ENCODE results near the gene WNK4. TPM values are rescaled to one million over a fixed set of nuclear protein-coding genes. Genes with fewer than 3 reads are reported as not detected.
A peak's percentile ranks its signal among the peaks of the same experiment; 100 is the strongest.

WNK4 gene
- total RNA-seq, 1 experiment from 2014 or later: 11.9 TPM

DNA sequence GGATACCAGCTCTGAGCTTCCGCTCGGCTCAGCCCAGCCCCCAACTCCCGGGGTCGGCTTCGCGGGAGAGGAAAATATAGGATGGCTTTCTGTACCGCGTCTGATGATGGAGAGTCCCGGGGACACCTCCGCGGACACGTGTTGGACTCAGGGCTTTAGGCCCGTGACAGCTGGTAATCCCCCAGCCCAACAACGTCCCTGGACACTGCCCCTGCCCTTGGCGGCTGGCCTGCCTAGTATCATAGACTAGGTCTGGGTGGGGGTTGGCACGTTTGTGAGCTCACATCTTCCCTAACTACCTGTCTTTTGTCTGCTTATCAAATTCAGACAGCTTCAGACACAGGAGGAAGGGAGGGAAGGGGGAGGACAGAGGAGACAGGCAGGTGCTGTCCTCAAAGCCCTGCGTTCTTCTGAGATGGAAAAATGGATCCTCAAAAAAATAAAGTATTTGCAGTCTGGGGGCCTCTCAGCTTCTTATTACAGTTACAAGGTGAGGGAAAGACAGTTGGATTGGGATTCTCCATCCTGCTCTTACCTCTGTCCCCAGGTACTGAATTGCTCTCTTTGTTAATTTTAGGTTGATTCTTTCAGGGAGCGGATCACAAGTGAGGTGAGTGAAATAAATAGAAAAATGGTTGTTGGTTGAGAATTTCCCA, 53.5 kb downstream of the WNK4 start:
- H3K36me3 ChIP-seq (ENCODE audit: low read depth): peaks cover 14% of the 10 kb centered on the region; the same call in 1 of the 2 replicates

DNA sequence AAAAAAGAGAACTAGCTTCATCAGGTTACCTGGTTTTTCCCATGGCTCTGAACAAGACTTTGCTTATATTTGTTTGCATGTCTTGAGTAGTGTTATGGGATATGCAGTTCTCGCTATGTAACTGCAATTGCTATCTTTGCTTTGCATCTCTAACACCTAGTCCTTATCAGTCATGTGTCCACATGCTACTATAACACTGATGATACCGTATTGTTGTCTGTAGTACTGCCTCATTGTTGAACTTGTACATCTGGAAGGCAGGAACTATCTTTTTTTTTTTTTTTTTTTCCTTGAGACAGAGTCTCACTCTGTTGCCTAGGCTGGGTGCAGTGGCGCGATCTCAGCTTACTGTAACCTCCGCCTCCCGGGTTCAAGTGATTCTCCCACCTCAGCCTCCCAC, 55.3 kb downstream of the WNK4 start:
- H3F3A ChIP-seq (ENCODE audit: insufficient read depth, low read depth): peaks cover 29% of the 10 kb centered on the region; the same call in 1 of the 2 replicates
- H3K27me3 ChIP-seq (ENCODE audit: insufficient read depth, low read depth): no peaks in the 10 kb centered on the region
- no peak overlapping the region for H3K4me3 ChIP-seq
- no peaks in the 10 kb centered on the region for H3K9me2 ChIP-seq (ENCODE audit: insufficient read depth)
- DNase-seq: no peak
- no peaks in the 10 kb centered on the region; the same call in 1 of the 2 replicates for H4K20me1 ChIP-seq (ENCODE audit: insufficient read depth)
- intact Hi-C loops (cut with micrococcal nuclease; ENCODE audit: unreplicated experiment): no loop called here
- no peak for TF ChIP-seq EZH2 (IDR thresholded peaks at IDR 0.05; ENCODE audit: low read depth)
- TF ChIP-seq, protein P1, sequence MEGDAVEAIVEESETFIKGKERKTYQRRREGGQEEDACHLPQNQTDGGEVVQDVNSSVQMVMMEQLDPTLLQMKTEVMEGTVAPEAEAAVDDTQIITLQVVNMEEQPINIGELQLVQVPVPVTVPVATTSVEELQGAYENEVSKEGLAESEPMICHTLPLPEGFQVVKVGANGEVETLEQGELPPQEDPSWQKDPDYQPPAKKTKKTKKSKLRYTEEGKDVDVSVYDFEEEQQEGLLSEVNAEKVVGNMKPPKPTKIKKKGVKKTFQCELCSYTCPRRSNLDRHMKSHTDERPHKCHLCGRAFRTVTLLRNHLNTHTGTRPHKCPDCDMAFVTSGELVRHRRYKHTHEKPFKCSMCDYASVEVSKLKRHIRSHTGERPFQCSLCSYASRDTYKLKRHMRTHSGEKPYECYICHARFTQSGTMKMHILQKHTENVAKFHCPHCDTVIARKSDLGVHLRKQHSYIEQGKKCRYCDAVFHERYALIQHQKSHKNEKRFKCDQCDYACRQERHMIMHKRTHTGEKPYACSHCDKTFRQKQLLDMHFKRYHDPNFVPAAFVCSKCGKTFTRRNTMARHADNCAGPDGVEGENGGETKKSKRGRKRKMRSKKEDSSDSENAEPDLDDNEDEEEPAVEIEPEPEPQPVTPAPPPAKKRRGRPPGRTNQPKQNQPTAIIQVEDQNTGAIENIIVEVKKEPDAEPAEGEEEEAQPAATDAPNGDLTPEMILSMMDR (conservative IDR thresholded peaks at IDR 0.05): no peak
- no peak overlapping the region for H3K4me2 ChIP-seq
- no peak overlapping the region for H3K27ac ChIP-seq
- H3K36me3 ChIP-seq (ENCODE audit: low read depth): peaks cover 19% of the 10 kb centered on the region; the same call in 1 of the 2 replicates
- peaks cover 16% of the 10 kb centered on the region for H3K4me1 ChIP-seq (replicated peaks; ENCODE audit: insufficient read depth)
- ChIA-PET POLR2A (ENCODE audit: unreplicated experiment) (interaction anchor here (0.6 kb wide), 2 partner anchors 112 to 159 kb away, joined by 10 to 28 read pairs; no protein-coding TSS in a partner anchor), CTCF (no interaction called here)
- H3K9me3 ChIP-seq (ENCODE audit: insufficient read depth, low read depth): no peaks in the 10 kb centered on the region
- peaks cover 44% of the 10 kb centered on the region for H3K79me2 ChIP-seq (ENCODE audit: low read depth)
- no peak overlapping the region for H2AFZ ChIP-seq
- no TSS peak for BruUV-seq (replicated peaks)

More for the DNA sequence above, 53.5 kb downstream of the WNK4 start:
- peak overlapping the region; percentile 96 for H2AFZ ChIP-seq
- no peaks in the 10 kb centered on the region for H3K9me2 ChIP-seq (ENCODE audit: insufficient read depth)
- BruUV-seq (replicated peaks): TSS peak; percentile 58
- no peaks in the 10 kb centered on the region for H3K27me3 ChIP-seq (ENCODE audit: insufficient read depth, low read depth)
- TF ChIP-seq, protein P1 (conservative IDR thresholded peaks at IDR 0.05): no peak
- peaks cover 24% of the 10 kb centered on the region; the same call in 1 of the 2 replicates for H3F3A ChIP-seq (ENCODE audit: insufficient read depth, low read depth)
- ChIA-PET CTCF (interaction anchor here (0.6 kb wide), 1 partner anchor 256 kb away, joined by 4 read pairs; no protein-coding TSS in a partner anchor), POLR2A (ENCODE audit: unreplicated experiment) (no interaction called here)
- no peaks in the 10 kb centered on the region for H3K9me3 ChIP-seq (ENCODE audit: insufficient read depth, low read depth)
- H3K27ac ChIP-seq: peak overlapping the region; percentile 77
- H4K20me1 ChIP-seq (ENCODE audit: insufficient read depth): no peaks in the 10 kb centered on the region; the same call in 1 of the 2 replicates
- no peak for DNase-seq
- peak overlapping the region; percentile 90 for H3K4me2 ChIP-seq
- H3K4me1 ChIP-seq (replicated peaks; ENCODE audit: insufficient read depth): peaks cover 16% of the 10 kb centered on the region
- peak overlapping the region; percentile 93 for H3K4me3 ChIP-seq
- H3K79me2 ChIP-seq (ENCODE audit: low read depth): peaks cover 44% of the 10 kb centered on the region
- intact Hi-C loops (cut with micrococcal nuclease; ENCODE audit: unreplicated experiment): loop anchor here (5.0 kb wide), 1 partner anchor 648 kb away; the partner anchor contains the start of gene DHX8

DNA sequence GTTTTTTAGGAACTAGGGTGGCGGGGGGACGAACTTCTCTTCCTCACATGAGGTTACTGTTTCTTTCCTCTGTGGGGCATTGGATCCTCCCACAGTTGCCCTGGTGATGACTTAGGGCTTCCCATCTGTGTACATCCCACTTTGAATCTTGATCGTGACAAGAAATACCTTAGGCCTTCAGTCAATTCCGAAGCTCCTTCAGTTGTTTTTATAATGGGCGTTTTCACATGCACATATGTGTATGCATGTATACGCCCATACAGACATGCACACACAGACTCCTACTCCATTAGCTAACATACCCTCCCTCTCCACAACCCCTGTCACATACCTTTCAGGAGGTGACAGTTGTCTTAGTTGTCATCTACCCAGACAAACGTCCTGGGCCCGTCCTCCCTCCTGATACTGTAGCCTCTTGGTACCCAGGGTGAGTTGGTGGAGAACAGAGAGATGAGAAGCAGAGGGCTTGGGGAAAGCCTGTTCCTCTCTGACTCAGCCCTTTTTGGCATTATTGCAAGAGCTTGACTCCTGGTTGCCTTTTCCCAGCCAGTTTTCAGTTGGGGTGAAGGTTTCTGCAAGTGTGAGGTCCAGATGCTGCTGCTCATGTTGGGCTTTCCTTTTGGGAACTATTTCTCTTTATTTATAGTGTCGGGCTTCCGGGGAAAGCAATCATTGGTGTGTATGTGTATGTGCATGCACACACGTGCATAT, 61.7 kb downstream of the WNK4 start:
- Histone ChIP-seq H3K36me3 (ENCODE audit: low read depth) (peaks cover 20% of the 10 kb centered on the region; the same call in 1 of the 2 replicates), H3K9me3 (ENCODE audit: insufficient read depth, low read depth) (no peaks in the 10 kb centered on the region), H2AFZ (no peak overlapping the region), H3K4me2 (no peak overlapping the region), H3K27ac (no peak overlapping the region), H3K9me2 (ENCODE audit: insufficient read depth) (no peaks in the 10 kb centered on the region), H3F3A (ENCODE audit: insufficient read depth, low read depth) (peaks cover 53% of the 10 kb centered on the region; the same call in 1 of the 2 replicates), H3K4me3 (no peak overlapping the region), H3K27me3 (ENCODE audit: insufficient read depth, low read depth) (no peaks in the 10 kb centered on the region), H3K79me2 (ENCODE audit: low read depth) (0 out of 2 replicates have a peak, but pooled peaks cover 4% of the 10 kb centered on the region), H3K4me1 (replicated peaks; ENCODE audit: insufficient read depth) (no peaks in the 10 kb centered on the region), H4K20me1 (ENCODE audit: insufficient read depth) (peaks cover 8% of the 10 kb centered on the region)
- intact Hi-C loops (cut with micrococcal nuclease; ENCODE audit: unreplicated experiment): loop anchor here (2.0 kb wide), 1 partner anchor 87 kb away; no protein-coding TSS in a partner anchor
- ChIA-PET CTCF (interaction anchor here (0.6 kb wide), 1 partner anchor 74 kb away, joined by 4 read pairs; no protein-coding TSS in a partner anchor), POLR2A (ENCODE audit: unreplicated experiment) (interaction anchor here (0.5 kb wide), 1 partner anchor 17 kb away, joined by 11 read pairs; no protein-coding TSS in a partner anchor)
- no peak for DNase-seq
- BruUV-seq (replicated peaks): no TSS peak
- TF ChIP-seq, protein P1 (conservative IDR thresholded peaks at IDR 0.05): no peak
- no peak for TF ChIP-seq EZH2 (IDR thresholded peaks at IDR 0.05; ENCODE audit: low read depth)
